Sigmoid colon (tissue), 7 donors: ENCODE data around the gene NADK. TPM values are rescaled to one million over a fixed set of nuclear protein-coding genes. Genes with fewer than 3 reads are reported as not detected.

Experiments used
- DNase-seq: peaks from one replicate; pipeline ENCODE4 v3.0.0-alpha.2; 2019
- H3K27ac ChIP-seq, 4 donors: fragments of 200-600 bp; sonication (generic); one replicate each; pipeline ENCODE4 v1.5.1; 2016 to 2019; ENCODE audit warnings: mild to moderate bottlenecking in 1 of 4
- H3K27me3 ChIP-seq, 3 donors: fragments of 200-600 bp; sonication (generic); one replicate each; pipeline ENCODE4 v1.5.1; 2019; ENCODE audit warnings: mild to moderate bottlenecking in 1 of 3
- H3K36me3 ChIP-seq, 4 donors: fragments of 200-600 bp; sonication (generic); one replicate each; pipeline ENCODE4 v1.5.1; 2016 to 2019
- H3K4me1 ChIP-seq, 4 donors: fragments of 200-600 bp; sonication (generic); one replicate each; pipeline ENCODE4 v1.5.1; 2017 to 2019
- H3K4me3 ChIP-seq, 4 donors: fragments of 200-600 bp; sonication (generic); one replicate each; pipeline ENCODE4 v1.5.1; 2017 to 2019; ENCODE audit warnings: mild to moderate bottlenecking in 2 of 4, moderate library complexity in 1 of 4
- H3K9me3 ChIP-seq, 4 donors: fragments of 200-600 bp in 3 of 4; sonication (generic) in 3 of 4; one replicate each; pipeline versions ENCODE4 v1.5.1 to v1.6.1; 2013 to 2019
- CTCF ChIP-seq, 4 experiments: fragments of 450-650 bp in 3 of 4; fragments of 200-600 bp in 1 of 4; IDR thresholded peaks; one replicate each; pipeline ENCODE4 v1.5.1; 2016 to 2019; ENCODE audit warnings: antibody characterized with exemption in 4 of 4, mild to moderate bottlenecking in 3 of 4, moderate library complexity in 2 of 4
- EP300 ChIP-seq, 4 donors: sonication (generic); formaldehyde crosslinking; IDR thresholded peaks; one replicate each; pipeline ENCODE4 v1.6.1; 2017; ENCODE audit warnings: antibody characterized with exemption in 4 of 4
- POLR2A ChIP-seq, 2 donors: fragments of 450-650 bp; IDR thresholded peaks; one replicate each; pipeline ENCODE4 v1.6.1; 2016; ENCODE audit warnings: antibody characterized with exemption in 2 of 2, mild to moderate bottlenecking in 2 of 2, moderate library complexity in 2 of 2
- POLR2AphosphoS5 ChIP-seq, 4 donors: sonication (generic); formaldehyde crosslinking; IDR thresholded peaks; one replicate each; pipeline ENCODE4 v1.6.1; 2017; ENCODE audit warnings: antibody characterized with exemption in 4 of 4
- WGBS, 2 donors: extraction: QIAGEN DNeasy Blood & Tissue Kit; methylation state at CpG; one replicate each; pipeline ENCODE4 v1.1.7; 2013; 5-methylcytosine and 5-hydroxymethylcytosine counted together
- intact Hi-C: fragments of 100-400 bp; cut with DNase I; formaldehyde crosslinking; loops from one replicate; pipeline ENCODE4 v1.15.1; 2023
- polyA plus RNA-seq, 3 donors: library from polyadenylated mRNA; stranded (reverse); fragments of 200-250 nt; gene quantifications; one replicate each; pipeline ENCODE4 v1.2.3, GENCODE V29; 2013
- total RNA-seq, 4 donors: library from RNA; depleted of rRNA; stranded (reverse); fragments of >200 nt; gene quantifications; one replicate each; pipeline ENCODE4 v1.1.0, GENCODE V29; 2016
- donor health status: healthy with polysubstance abuse.
- donor health status: Bipolar disorder and iron deficiency.
- donor health status: healthy.

NADK gene
- total and polyA plus RNA-seq, 7 donors = 34.9 to 121 (median 66.7) TPM

GRCh38 chr1:1788646-1789431 lies 10.6 kb upstream of the NADK start:
- Histone ChIP-seq H3K36me3 (peaks cover 26 to 93% (median 61%) of the 10 kb centered on the region in 4 donors), H3K4me1 (no peaks in the 10 kb centered on the region), H3K4me3 (no peak overlapping the region), H3K27me3 (no peaks in the 10 kb centered on the region), H3K27ac (no peak overlapping the region), H3K9me3 (no peaks in the 10 kb centered on the region)
- TF ChIP-seq POLR2A (IDR thresholded peaks at IDR 0.05) = no peak
- no peak for TF ChIP-seq EP300 (IDR thresholded peaks at IDR 0.05)
- TF ChIP-seq POLR2AphosphoS5 (IDR thresholded peaks at IDR 0.05) = no peak
- TF ChIP-seq CTCF (IDR thresholded peaks at IDR 0.05) = no peak
- intact Hi-C loops = no loop called here
- no peak for DNase-seq
- 80 to 86% methylated on average over 25 of the region's 25 CpGs for WGBS, 2 donors

- TF ChIP-seq EP300 (IDR thresholded peaks at IDR 0.05) = no peak
- Histone ChIP-seq H3K9me3 (no peaks in the 10 kb centered on the region), H3K36me3 (peaks cover 26 to 88% (median 55%) of the 10 kb centered on the region in 4 donors), H3K27me3 (no peaks in the 10 kb centered on the region), H3K27ac (no peak overlapping the region), H3K4me3 (no peak overlapping the region), H3K4me1 (peaks cover 0 to 5% (median 1%) of the 10 kb centered on the region in 4 donors)
- DNase-seq = no peak
- 83 to 90% methylated on average over 7 of the region's 7 CpGs for WGBS, 2 donors
- intact Hi-C loops = no loop called here
Measured at GRCh38 chr1:1788136-1788535, 9.9 kb upstream of the NADK start.

GRCh38 chr1:1786836-1787605 lies 8.8 kb upstream of the NADK start:
- Histone ChIP-seq H3K36me3 (peaks cover 26 to 76% (median 53%) of the 10 kb centered on the region in 4 donors), H3K4me1 (peaks cover 0 to 16% (median 12%) of the 10 kb centered on the region in 4 donors), H3K27ac (no peak overlapping the region), H3K27me3 (no peaks in the 10 kb centered on the region), H3K4me3 (no peak overlapping the region), H3K9me3 (no peaks in the 10 kb centered on the region)
- TF ChIP-seq EP300 (IDR thresholded peaks at IDR 0.05) (no peak), CTCF (IDR thresholded peaks at IDR 0.05) (no peak), POLR2AphosphoS5 (IDR thresholded peaks at IDR 0.05) (no peak), POLR2A (IDR thresholded peaks at IDR 0.05) (no peak)
- no peak for DNase-seq
- WGBS, 2 donors = 89 to 91% methylated on average over 20 of the region's 20 CpGs
- intact Hi-C loops = no loop called here

GRCh38 chr1:1785666-1786065 lies 7.4 kb upstream of the NADK start:
- H3K4me3 ChIP-seq = no peak overlapping the region
- TF ChIP-seq POLR2A (IDR thresholded peaks at IDR 0.05) (no peak), POLR2AphosphoS5 (IDR thresholded peaks at IDR 0.05) (no peak), CTCF (IDR thresholded peaks at IDR 0.05) (no peak), EP300 (IDR thresholded peaks at IDR 0.05) (no peak)
- intact Hi-C loops = no loop called here
- 90 to 93% methylated on average over 10 of the region's 10 CpGs for WGBS, 2 donors
- H3K36me3 ChIP-seq = peaks cover 26 to 63% (median 51%) of the 10 kb centered on the region in 4 donors
- H3K27me3 ChIP-seq = no peaks in the 10 kb centered on the region
- H3K9me3 ChIP-seq = no peaks in the 10 kb centered on the region
- no peak for DNase-seq
- no peak overlapping the region for H3K27ac ChIP-seq
- peaks cover 0 to 30% (median 23%) of the 10 kb centered on the region in 4 donors for H3K4me1 ChIP-seq

- no peaks in the 10 kb centered on the region for H3K9me3 ChIP-seq
- WGBS, 2 donors = 95% methylated on average over 13 of the region's 13 CpGs
- H3K27me3 ChIP-seq = no peaks in the 10 kb centered on the region
- no peak for DNase-seq
- H3K4me3 ChIP-seq = no peak overlapping the region
- intact Hi-C loops = no loop called here
- peaks cover 0 to 37% (median 24%) of the 10 kb centered on the region in 4 donors for H3K4me1 ChIP-seq
- peaks cover 26 to 56% (median 45%) of the 10 kb centered on the region in 4 donors for H3K36me3 ChIP-seq
- TF ChIP-seq POLR2AphosphoS5 (IDR thresholded peaks at IDR 0.05) (no peak), CTCF (IDR thresholded peaks at IDR 0.05) (no peak)
- H3K27ac ChIP-seq = no peak overlapping the region
Measured at GRCh38 chr1:1784933-1785332, 6.7 kb upstream of the NADK start.
